GM12878 (cell line): ENCODE data around the gene CDK5R1. TPM values are rescaled to one million over a fixed set of nuclear protein-coding genes. Genes with fewer than 3 reads are reported as not detected.

Experiments used
- ATAC-seq: fragments of 200-7000 bp; cut with Tn5 transposase; 3 replicates; pipeline ENCODE4 v1.9.1; 2020; ENCODE audit warnings: mild to moderate bottlenecking, moderate library complexity
- BruUV-seq: library from RNA; stranded (reverse); fragments of 400-500 nt; replicated peaks from 2 replicates; lab custom pipeline; 2021; lab: Mats Ljungman, UMichigan
- CTCF ChIA-PET: fragments of 300-600 bp; sonication (Branson Sonifier 250); formaldehyde crosslinking; extraction: SDS; loops from one replicate; lab custom pipeline; 2021; ENCODE audit warnings: inconsistent platforms; lab: Yijun Ruan, JAX
- POLR2A ChIA-PET: fragments of 350-600 bp; formaldehyde crosslinking; extraction: SDS; loops from one replicate; lab custom pipeline; 2021; ENCODE audit warnings: inconsistent platforms; lab: Charles Lee
- RAD21 ChIA-PET: fragments of 300-600 bp; sonication (Branson Sonifier 250); formaldehyde crosslinking; loops from one replicate; lab custom pipeline; 2023; ENCODE audit warnings: antibody characterized with exemption; ENCODE audit not compliant: unreplicated experiment; lab: Charles Lee
- SMC1A ChIA-PET: fragments of 300-600 bp; sonication (Branson Sonifier 250); formaldehyde crosslinking; loops from one replicate; lab custom pipeline; 2023; ENCODE audit not compliant: unreplicated experiment, uncharacterized antibody; lab: Charles Lee
- DNase-seq: peaks from one replicate; pipeline ENCODE4 v3.0.0-alpha.2; 2011; ENCODE audit warnings: low read depth, low spot score
- FAIRE-seq: peaks from 3 replicates; lab custom pipeline; 2011; peaks lifted over from hg19 to GRCh38; lab: Jason Lieb, UNC
- H2AFZ ChIP-seq: 2 replicates; pipeline ENCODE4 v1.6.0; 2011; ENCODE audit warnings: low read depth, low read length, control low read depth; ENCODE audit not compliant: control insufficient read depth
- H3K27ac ChIP-seq: 2 replicates; pipeline ENCODE4 v1.5.1; 2011; ENCODE audit warnings: control low read depth; ENCODE audit not compliant: control insufficient read depth, insufficient read depth
- H3K27me3 ChIP-seq, 2 experiments: replicated peaks in 1 of 2; 2 replicates each; pipeline versions ENCODE4 v1.6.0 to v1.6.1; 2011; ENCODE audit warnings: low read length in 1 of 2; ENCODE audit not compliant: control insufficient read depth in 2 of 2, insufficient read depth in 2 of 2
- H3K36me3 ChIP-seq, 2 experiments: 2 replicates each; pipeline ENCODE4 v1.5.1; 2011; ENCODE audit warnings: low read length in 1 of 2; ENCODE audit not compliant: control insufficient read depth in 2 of 2, insufficient read depth in 2 of 2
- H3K4me1 ChIP-seq: 2 replicates; pipeline ENCODE4 v1.6.1; 2011; ENCODE audit warnings: mild to moderate bottlenecking, low read length, moderate library complexity, mixed read lengths; ENCODE audit not compliant: control insufficient read depth, insufficient read depth
- H3K4me2 ChIP-seq: 2 replicates; pipeline ENCODE4 v1.6.0; 2011; ENCODE audit warnings: control low read depth; ENCODE audit not compliant: control insufficient read depth, insufficient read depth
- H3K4me3 ChIP-seq: fragments of 200-600 bp; sonication (generic); 2 replicates; pipeline ENCODE4 v1.5.1; 2016
- H3K79me2 ChIP-seq: 2 replicates; pipeline ENCODE4 v1.6.0; 2011; ENCODE audit warnings: low read length; ENCODE audit not compliant: control insufficient read depth, insufficient read depth
- H3K9ac ChIP-seq: 2 replicates; pipeline ENCODE4 v1.8.0; 2011; ENCODE audit warnings: low read length, control low read depth, mixed read lengths; ENCODE audit not compliant: control insufficient read depth, insufficient read depth
- H3K9me3 ChIP-seq: replicated peaks from 3 replicates; pipeline ENCODE4 v1.5.1; 2011; ENCODE audit warnings: mild to moderate bottlenecking, low read length; ENCODE audit not compliant: control insufficient read depth, insufficient read depth
- H4K20me1 ChIP-seq: 2 replicates; pipeline ENCODE4 v1.6.0; 2011; ENCODE audit not compliant: control insufficient read depth, insufficient read depth
- CBFB ChIP-seq: IDR thresholded peaks from 2 replicates; pipeline ENCODE4 v1.6.1; 2016; ENCODE audit warnings: antibody characterized with exemption, low read depth
- DPF2 ChIP-seq: fragments of 450-650 bp; IDR thresholded peaks from 2 replicates; pipeline ENCODE4 v1.6.1; 2017; ENCODE audit warnings: mild to moderate bottlenecking
- EED ChIP-seq: sonication (generic); IDR thresholded peaks from 2 replicates; pipeline ENCODE4 v1.6.1; 2016; ENCODE audit warnings: antibody characterized with exemption, low read depth
- EGR1 ChIP-seq, 2 experiments: IDR thresholded peaks; 1 replicate in 1 of 2; 2 replicates in 1 of 2; pipeline ENCODE4 v1.6.1; 2011 to 2012; ENCODE audit warnings: low read depth in 2 of 2, low read length in 2 of 2, borderline replicate concordance in 1 of 2, mild to moderate bottlenecking in 1 of 2, moderate library complexity in 1 of 2
- NR2C2 ChIP-seq: IDR thresholded peaks from 2 replicates; pipeline ENCODE4 v1.6.1; 2011; ENCODE audit warnings: borderline replicate concordance, low read depth; ENCODE audit not compliant: control insufficient read depth, insufficient read length
- NRF1 ChIP-seq: conservative IDR thresholded peaks from 2 replicates; pipeline ENCODE4 v1.6.1; 2011; ENCODE audit warnings: mild to moderate bottlenecking, low read depth, low read length, improper control_type of control experiment
- RAD21 ChIP-seq: IDR thresholded peaks from 2 replicates; pipeline ENCODE4 v1.6.1; 2011; ENCODE audit warnings: mild to moderate bottlenecking, low read depth, low read length, moderate library complexity; ENCODE audit not compliant: insufficient read depth
- SMARCA5 ChIP-seq: fragments of 450-650 bp; IDR thresholded peaks from 2 replicates; pipeline ENCODE4 v1.6.1; 2017; ENCODE audit warnings: mild to moderate bottlenecking
- SREBF1 ChIP-seq: IDR thresholded peaks from 2 replicates; pipeline ENCODE4 v1.6.1; 2012; ENCODE audit warnings: mild to moderate bottlenecking, low read length
- SREBF2 ChIP-seq: IDR thresholded peaks from 2 replicates; pipeline ENCODE4 v1.6.1; 2012; ENCODE audit warnings: mild to moderate bottlenecking, low read length
- STAT3 ChIP-seq: IDR thresholded peaks from 2 replicates; pipeline ENCODE4 v1.6.1; 2011; ENCODE audit warnings: low read depth, low read length, improper control_type of control experiment
- ZNF207 ChIP-seq: fragments of 450-650 bp; IDR thresholded peaks from 2 replicates; pipeline ENCODE4 v1.6.1; 2014; ENCODE audit warnings: antibody characterized with exemption, mild to moderate bottlenecking, borderline replicate concordance
- ZSCAN29 ChIP-seq: fragments of 450-650 bp; IDR thresholded peaks from 2 replicates; pipeline ENCODE4 v1.6.1; 2017; ENCODE audit warnings: mild to moderate bottlenecking, moderate library complexity
- WGBS: methylation state at CpG from one replicate; pipeline ENCODE4 v1.1.6; 2016; ENCODE audit warnings: low lambda C conversion rate; ENCODE audit not compliant: insufficient replicate concordance, insufficient coverage; ENCODE audit errors: missing lambda C conversion rate; 5-methylcytosine and 5-hydroxymethylcytosine counted together
- in situ Hi-C: fragments of 300-500 bp; cut with MboI; formaldehyde crosslinking; loops from 9 replicates; pipeline ENCODE4 v1.14.3; 2018; ENCODE audit warnings: mixed read lengths
- intact Hi-C: fragments of 100-400 bp; cut with micrococcal nuclease; formaldehyde crosslinking; loops from one replicate; pipeline ENCODE4 v1.14.2; 2022; ENCODE audit not compliant: unreplicated experiment
- polyA plus RNA-seq, 11 experiments: library from polyadenylated mRNA; depleted of rRNA in 4 of 11; unstranded in 6 of 11; stranded (reverse) in 5 of 11; fragments of >200 nt; fragmentation: Nextera tagmentation in 4 of 11; fragmentation: Illumina TruSeq in 1 of 11; extraction: Ambion mirVana in 4 of 11; extraction: Trizol in 1 of 11; gene quantifications; 1 replicate in 1 of 11; 2 replicates in 10 of 11; pipeline versions ENCODE4 v1.2.1 to v1.2.3, GENCODE V29; 2011 to 2016; ENCODE audit warnings: inconsistent platforms in 2 of 11, missing spikeins in 2 of 11, low read depth in 1 of 11
- total RNA-seq, 4 experiments: library from RNA; depleted of rRNA in 3 of 4; stranded (reverse); fragments of >200 nt in 3 of 4; fragmentation: Illumina TruSeq in 1 of 4; extraction: Trizol in 1 of 4; gene quantifications; 2 replicates each; pipeline versions ENCODE4 v1.2.1 to v1.2.3, GENCODE V29; 2013 to 2021
- TF ChIP-seq, protein P1 (sequence below), 3 experiments: IDR thresholded peaks in 2 of 3; conservative IDR thresholded peaks in 1 of 3; 2 replicates each; pipeline ENCODE4 v1.5.1; 2011; ENCODE audit warnings: low read depth in 3 of 3, low read length in 3 of 3, mild to moderate bottlenecking in 3 of 3, control low read depth in 2 of 3, moderate library complexity in 2 of 3, inconsistent platforms in 1 of 3, mixed read lengths in 1 of 3; ENCODE audit not compliant: control insufficient read depth in 2 of 3, insufficient read depth in 1 of 3; ENCODE audit errors: extremely low read depth in 1 of 3

The CDK5R1 gene
- total and polyA plus RNA-seq, 10 of the 15 experiments (the other 5 are each of a cell fraction or from before 2014, with no cell fraction given) = 1.1 to 28.3 (median 12.2) TPM

DNA sequence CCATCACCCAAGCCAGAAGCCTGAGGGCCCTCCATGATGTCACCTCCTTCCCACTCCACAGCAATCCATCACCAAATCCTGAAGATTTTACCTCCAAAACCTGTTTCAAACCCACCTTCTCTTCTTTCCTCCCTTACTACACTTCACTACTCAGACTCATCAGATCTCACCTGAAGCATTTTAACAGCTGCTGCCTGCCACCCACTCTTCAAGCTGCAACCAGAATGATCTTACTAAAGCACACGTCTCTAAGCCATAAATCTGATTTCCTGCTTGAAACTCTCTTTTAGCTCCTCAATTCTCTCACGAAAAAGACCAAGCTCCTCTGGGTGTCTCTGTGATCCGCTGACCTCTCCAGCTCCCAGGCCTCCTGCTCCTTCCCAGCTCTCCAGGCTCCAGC, 46.5 kb downstream of the CDK5R1 start:
- H3K4me1 ChIP-seq = no peaks in the 10 kb centered on the region
- CTCF ChIA-PET = interaction anchor here (1.0 to 1.7 kb wide), 8 partner anchors 8 to 126 kb away, joined by 3 to 8 read pairs (median 5); no protein-coding TSS in a partner anchor
- no peak for TF ChIP-seq SREBF1
- TF ChIP-seq EGR1 (IDR thresholded peaks at IDR 0.05; ENCODE audit: borderline replicate concordance in 1 of 2, low read depth in 2 of 2, low read length in 2 of 2) = peak in 1 of 2 experiments; percentile 13; a peak in 1 of 3 replicates
- TF ChIP-seq, all 136 proteins: peak for 1
- BruUV-seq = no TSS peak
- no peak overlapping the region for H3K27ac ChIP-seq
- H3K36me3 ChIP-seq = no peaks in the 10 kb centered on the region; a peak in 1 of 4 replicates
- intact Hi-C loops (no loop called here), in situ Hi-C loops (no loop called here)
- FAIRE-seq (no peak), ATAC-seq (no peak), DNase-seq (no peak)
- no peaks in the 10 kb centered on the region for H4K20me1 ChIP-seq
- no peaks in the 10 kb centered on the region for H3K27me3 ChIP-seq
- SMC1A ChIA-PET = interaction anchor here (0.7 to 3.0 kb wide), 14 partner anchors 8 to 71 kb away, joined by 3 to 29 read pairs (median 5); no protein-coding TSS in a partner anchor
- H2AFZ ChIP-seq = no peak overlapping the region
- no peak overlapping the region for H3K4me2 ChIP-seq
- no peak overlapping the region for H3K9ac ChIP-seq
- 51% methylated on average over 3 of the region's 3 CpGs for WGBS
- POLR2A ChIA-PET = interaction anchor here (0.7 to 1.7 kb wide), 3 partner anchors 8 to 79 kb away, joined by 3 to 6 read pairs (median 4); no protein-coding TSS in a partner anchor
- H3K79me2 ChIP-seq = no peaks in the 10 kb centered on the region
- RAD21 ChIA-PET = interaction anchor here (0.9 to 1.5 kb wide), 9 partner anchors 8 to 45 kb away, joined by 3 to 5 read pairs (median 3); no protein-coding TSS in a partner anchor
- H3K4me3 ChIP-seq = no peak overlapping the region
- no peaks in the 10 kb centered on the region; the same call in 2 of the 3 replicates for H3K9me3 ChIP-seq

DNA sequence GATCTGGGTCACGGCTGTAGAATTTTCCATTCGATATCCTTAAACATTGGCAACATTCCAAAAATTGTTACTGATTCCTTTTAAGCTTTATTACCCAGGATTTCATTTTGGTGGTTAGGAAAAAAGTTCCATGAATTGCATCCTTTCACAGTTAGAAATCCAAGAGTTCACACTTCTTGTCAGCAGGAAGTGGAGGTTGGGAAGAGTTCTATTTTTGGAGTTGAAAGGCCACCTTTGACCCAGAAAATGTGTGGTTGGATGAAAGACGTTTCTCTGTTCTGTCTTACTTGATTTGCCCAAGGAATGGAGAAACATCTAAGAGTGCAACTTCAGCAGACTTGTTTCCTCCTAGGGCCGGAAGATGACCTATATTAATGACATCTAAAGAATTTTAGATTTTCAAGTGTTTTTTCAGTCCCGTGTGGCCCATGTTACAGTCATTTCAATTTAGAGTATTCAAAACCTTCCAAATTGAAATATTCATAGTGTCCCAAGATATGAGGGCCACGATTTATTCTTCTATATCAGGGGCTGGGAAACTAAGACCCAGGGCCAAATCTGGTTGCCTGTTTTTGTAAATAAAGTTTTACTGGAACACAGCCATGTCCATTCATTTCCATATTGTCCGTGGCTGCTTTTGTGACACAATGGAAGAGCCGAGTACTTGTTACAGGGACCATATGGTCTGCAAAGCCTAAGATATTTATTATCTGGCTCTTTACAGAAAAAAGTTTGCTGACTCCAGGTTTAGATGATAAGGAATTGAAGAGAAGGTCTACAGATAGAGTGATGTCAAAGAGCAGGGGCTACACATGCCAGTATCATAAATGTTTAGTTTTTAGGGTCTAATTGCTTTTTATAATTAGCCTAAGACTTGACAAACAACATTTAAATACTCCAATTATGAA, 50.2 kb downstream of the CDK5R1 start:
- Histone ChIP-seq H3K27me3 (no peaks in the 10 kb centered on the region), H4K20me1 (no peaks in the 10 kb centered on the region), H3K4me2 (no peak overlapping the region), H3K79me2 (no peaks in the 10 kb centered on the region), H3K9ac (no peak overlapping the region), H2AFZ (no peak overlapping the region), H3K4me1 (no peaks in the 10 kb centered on the region), H3K27ac (no peak overlapping the region), H3K9me3 (no peaks in the 10 kb centered on the region; the same call in 2 of the 3 replicates), H3K36me3 (no peaks in the 10 kb centered on the region), H3K4me3 (no peak overlapping the region)
- no peak for ATAC-seq
- SMC1A ChIA-PET = interaction anchor here (1.0 to 1.5 kb wide), 8 partner anchors 9 to 122 kb away, joined by 3 to 7 read pairs (median 4); no protein-coding TSS in a partner anchor
- FAIRE-seq = no peak
- BruUV-seq = no TSS peak
- WGBS = 68% methylated on average over 8 of the region's 8 CpGs
- CTCF ChIA-PET = interaction anchor here (1.2 kb wide), 3 partner anchors 11 to 93 kb away, joined by 3 read pairs; partner anchors contain the start of gene PSMD11
- in situ Hi-C loops = no loop called here
- DNase-seq = no peak
- intact Hi-C loops = no loop called here
- RAD21 ChIA-PET = interaction anchor here (0.6 to 1.3 kb wide), 3 partner anchors 9 to 64 kb away, joined by 3 to 4 read pairs (median 3); no protein-coding TSS in a partner anchor
- POLR2A ChIA-PET = interaction anchor here (0.9 kb wide), 1 partner anchor 9 kb away, joined by 5 read pairs; no protein-coding TSS in a partner anchor
- TF ChIP-seq SMARCA5 (no peak), NR2C2 (no peak), EED (no peak), ZNF207 (no peak), STAT3 (no peak), SREBF2 (no peak), RAD21 (no peak), NRF1 (no peak), CBFB (no peak), DPF2 (no peak), ZSCAN29 (no peak)
- TF ChIP-seq, protein P1, sequence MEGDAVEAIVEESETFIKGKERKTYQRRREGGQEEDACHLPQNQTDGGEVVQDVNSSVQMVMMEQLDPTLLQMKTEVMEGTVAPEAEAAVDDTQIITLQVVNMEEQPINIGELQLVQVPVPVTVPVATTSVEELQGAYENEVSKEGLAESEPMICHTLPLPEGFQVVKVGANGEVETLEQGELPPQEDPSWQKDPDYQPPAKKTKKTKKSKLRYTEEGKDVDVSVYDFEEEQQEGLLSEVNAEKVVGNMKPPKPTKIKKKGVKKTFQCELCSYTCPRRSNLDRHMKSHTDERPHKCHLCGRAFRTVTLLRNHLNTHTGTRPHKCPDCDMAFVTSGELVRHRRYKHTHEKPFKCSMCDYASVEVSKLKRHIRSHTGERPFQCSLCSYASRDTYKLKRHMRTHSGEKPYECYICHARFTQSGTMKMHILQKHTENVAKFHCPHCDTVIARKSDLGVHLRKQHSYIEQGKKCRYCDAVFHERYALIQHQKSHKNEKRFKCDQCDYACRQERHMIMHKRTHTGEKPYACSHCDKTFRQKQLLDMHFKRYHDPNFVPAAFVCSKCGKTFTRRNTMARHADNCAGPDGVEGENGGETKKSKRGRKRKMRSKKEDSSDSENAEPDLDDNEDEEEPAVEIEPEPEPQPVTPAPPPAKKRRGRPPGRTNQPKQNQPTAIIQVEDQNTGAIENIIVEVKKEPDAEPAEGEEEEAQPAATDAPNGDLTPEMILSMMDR (IDR thresholded peaks at IDR 0.05 in 2 of 3, conservative IDR thresholded peaks at IDR 0.05 in 1 of 3; ENCODE audit: control insufficient read depth in 2 of 3, extremely low read depth in 1 of 3, insufficient read depth in 1 of 3, low read depth in 3 of 3, low read length in 3 of 3) = no peak
